GM19397 (cell line): ENCODE measurements around the gene PLA2G4F.

Experiments used
- ATAC-seq: cut with Tn5 transposase; IDR thresholded peaks from one replicate; pipeline ENCODE4 v1.9.1; 2021; ENCODE audit warnings: mild to moderate bottlenecking, moderate library complexity; ENCODE audit not compliant: unreplicated experiment

The PLA2G4F gene

DNA sequence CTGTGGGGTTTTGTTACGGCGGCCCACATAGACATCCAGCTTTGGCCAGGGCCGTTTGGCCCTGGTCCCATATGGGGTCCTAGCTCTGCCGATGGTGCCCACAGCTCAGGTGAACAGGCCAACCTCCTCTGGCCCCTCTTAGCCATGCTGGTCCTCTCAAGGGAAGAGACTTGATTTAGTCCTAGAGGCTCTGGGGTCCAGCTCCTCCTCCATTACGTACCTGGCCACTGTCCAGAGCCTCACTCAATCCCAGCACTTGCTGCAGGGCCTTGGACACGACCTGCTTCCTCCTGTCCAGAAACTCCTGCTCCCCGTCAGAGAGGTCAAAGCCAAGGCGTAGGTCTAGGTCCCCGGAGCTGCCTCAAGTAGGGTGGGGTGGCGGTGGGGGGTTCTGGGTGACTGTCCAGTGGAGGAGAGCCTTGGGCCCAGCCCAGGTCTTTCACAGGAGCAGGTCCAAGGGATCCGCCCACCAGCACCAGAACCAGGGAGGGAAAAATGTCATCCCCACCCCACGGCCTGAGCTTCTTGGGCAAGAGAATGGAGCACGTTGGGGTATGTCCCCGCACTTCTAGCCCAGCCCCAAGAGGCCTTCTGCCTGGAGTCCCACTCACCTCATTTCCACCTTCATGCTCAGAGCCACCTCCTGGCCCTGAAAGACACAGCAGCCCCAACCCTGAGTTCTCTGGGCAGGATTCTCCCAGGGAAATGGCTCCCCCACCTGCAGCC, 6.8 kb downstream of the PLA2G4F start:
- no peak for ATAC-seq

DNA sequence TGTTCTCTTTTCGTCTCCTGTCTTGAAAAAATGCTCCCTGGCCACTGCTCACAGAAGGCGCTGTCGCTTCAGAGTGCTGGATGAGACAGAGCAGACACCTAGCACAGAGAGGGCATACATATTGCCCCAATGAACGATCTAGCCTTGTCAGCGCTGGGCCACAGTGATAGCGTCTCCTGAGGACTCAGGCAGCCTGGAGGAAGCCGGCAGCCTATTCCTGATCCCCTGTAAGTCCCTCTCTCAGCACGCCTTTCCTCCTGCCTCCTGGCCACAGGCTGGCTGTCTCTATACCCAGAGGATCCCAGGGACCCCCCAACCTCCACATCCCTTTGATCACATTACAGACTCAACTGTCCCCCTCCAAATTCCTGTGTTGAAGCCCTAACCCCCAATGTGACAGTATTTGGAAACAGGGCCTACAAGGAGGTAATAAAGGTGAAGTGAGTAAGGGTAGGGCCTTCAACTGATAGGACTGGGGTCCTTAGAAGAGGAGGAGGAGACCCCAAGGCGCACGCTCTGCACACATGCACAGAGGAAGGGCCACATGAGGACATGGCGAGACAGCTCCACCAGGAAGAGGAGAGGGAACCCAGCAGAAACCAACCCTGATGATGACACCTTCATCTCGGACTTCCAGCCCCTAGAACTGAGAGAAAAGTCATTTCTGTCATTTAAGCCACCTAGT, 7.5 kb downstream of the PLA2G4F start:
- no peak for ATAC-seq

DNA sequence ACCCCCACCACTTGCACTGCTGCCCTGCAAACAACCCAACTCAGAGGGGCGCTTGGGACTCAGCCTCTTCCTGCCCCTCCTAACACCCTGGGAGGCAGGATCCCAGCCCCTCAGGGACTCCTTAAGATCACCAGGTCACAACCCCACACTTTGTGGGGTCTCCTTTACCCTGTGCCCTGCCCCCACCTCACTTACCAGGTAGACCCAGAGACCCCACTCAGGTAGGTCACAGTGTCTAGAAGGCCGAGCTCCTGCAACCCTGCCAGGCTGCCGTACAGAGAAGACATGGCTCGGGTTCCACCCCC, 9.1 kb downstream of the PLA2G4F start:
- no peak for ATAC-seq

DNA sequence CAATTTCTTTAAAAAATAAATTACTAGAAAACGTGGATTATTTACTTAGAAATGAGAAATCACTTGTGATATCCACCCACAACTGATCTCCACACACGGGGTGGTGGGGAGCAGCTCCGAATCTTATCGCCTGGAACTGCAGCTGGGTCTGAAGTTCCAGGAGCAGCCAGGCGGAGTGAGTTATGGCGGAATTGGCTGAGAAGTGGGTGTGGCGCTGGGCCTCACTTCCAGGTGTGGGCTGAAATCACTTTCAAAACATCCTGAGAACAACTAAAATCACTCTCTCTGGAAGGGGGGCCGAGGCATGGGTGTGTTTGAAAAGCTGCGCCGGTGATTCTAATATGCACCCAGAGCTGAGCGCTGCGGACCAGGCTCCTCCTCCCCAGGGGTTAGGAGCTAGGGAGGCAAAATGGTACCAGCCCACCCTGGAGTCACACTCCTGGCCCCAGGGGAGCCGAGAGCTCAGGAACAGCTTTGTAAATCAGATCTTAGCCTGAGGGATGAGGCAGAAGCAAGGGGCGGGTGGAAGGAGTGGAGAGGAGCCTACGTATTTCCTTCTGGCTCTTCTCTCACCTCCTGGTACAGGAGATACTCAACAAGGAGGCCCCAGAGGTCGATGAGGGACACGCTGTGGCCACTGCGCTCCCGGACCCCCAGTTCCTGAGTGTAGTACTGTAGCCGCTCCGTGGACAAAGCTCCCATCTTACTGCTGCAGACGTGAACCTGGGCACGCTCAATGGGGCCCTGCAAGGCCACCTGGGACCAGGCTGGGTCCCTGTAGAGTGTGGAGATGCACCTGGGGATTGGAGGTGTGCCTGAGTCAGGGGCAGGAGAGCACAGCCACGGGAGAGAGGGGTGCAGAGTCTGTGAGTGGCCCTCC, 9.6 kb downstream of the PLA2G4F start:
- no peak for ATAC-seq

DNA sequence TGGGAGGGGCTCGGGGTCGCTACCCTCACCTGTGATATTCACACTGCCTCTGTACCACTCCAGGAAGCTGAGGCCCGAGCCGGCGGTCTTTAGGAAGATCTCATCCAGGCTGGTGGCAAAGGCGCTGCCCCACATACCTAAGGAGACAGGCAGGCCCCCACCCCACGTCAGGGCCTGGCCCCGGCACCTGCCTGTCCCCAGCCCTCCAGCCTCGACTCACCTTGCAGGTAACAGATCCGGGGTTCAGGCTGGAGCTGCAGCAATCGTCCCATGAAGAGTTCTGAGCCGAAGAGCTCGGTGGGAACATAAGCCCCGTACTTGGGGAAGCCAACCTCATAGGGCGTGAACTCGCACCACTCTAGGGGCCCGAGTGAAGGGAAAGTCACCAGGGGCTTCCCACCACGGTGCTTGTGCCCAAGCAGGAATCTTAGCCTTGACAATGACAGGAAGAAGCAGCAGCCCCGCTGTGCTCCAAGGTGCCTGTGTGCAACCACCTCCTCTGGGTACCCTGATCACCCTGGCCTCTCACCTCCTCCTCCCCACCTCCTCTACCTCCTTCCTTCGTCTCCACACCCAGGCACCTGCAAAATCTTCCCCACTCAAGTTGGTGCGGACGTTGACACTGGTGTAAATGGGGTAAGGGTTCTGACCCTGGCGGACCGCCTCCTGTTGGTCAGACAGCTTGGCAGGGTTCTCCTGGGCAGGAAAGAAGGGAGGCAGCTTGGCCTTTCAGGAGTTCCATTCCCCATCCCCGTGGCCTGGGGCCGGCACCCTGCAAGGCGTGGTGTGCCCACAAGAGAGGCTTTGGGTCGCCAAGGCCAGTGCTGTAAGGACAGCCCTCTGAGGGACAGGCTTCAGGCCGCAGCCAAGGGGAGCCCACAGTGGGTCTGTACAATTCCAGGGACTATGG, 10.6 kb downstream of the PLA2G4F start:
- no peak for ATAC-seq

DNA sequence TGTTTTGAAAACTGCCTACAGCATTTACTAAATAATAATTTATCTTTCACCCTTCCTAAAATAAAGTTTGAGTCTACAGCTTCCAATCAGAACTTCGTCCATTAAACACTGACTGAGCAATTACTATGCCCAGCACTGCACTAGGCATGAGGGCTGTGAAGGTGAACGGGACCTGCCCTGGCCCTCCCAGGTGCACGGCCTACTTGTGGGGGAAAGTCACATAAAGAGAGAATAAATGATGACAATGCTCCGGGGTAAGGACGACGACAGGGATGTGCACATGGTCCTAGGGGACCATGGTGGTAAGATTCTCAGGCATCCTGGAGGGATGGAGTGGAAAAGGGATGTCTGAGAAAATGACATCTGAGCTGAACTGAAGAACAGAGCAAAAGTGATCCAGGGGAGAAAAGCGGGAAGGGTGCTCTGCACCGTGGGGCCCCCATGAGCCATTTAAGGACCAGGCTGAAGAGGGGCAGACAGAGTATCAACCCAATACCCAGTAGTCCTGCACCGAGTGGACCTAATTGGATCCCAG, 11.5 kb downstream of the PLA2G4F start:
- no peak for ATAC-seq

DNA sequence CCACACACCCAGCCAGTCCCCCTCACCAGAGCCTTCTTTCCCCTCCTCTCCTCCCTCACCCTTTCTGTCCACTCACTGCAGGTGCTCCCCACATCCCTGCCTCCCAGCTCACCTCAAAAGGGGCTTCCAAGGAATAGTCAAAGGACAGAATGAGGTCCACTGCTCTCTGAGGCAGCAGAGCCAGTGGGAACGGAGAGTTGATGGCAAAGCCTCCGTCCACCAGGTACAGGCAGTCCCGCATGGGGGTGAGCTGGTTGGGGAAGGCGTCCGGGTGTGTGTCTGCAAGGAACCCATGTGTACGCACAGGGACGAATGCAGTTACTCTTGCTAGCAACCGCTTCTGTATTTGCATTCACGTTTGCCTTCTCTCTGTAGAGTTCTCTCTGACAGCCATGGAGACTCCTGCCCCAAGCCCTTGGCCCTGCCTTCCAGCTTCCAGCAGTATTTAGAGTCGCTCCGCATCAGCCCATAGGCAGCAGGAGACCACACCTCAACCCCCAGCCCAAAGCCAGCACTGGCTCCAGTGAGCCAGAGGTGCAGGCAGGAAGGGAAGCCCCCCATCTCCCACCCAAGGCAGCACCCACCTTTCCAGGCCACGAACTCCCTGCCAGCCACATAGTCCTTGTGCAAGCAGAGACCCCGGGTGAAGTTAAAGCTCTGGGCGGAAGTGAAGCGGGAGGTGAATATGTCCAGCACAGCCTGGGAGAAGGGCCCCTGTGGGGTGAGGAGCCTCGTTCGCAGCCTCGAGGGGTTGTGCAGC, 12.4 kb downstream of the PLA2G4F start:
- no peak for ATAC-seq

DNA sequence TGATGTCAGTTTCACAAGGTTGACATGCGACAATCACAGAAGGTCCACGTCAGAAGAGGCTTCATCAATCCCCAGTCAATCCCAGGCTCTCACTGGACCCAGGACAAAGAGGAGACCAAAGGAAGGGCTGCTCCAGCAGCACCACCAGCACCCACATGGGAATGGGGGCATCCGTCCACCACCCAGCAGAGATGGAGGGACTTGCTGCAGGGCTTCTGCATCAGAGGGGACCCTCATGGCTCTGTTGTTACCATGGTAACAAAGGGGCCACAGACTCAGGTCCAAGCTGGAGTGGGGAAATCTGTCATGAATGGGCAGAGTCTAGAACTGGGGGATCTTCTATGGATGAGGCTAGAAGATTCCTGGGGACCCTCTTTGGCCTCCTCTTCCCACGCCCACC, 13.1 kb downstream of the PLA2G4F start:
- no peak for ATAC-seq

DNA sequence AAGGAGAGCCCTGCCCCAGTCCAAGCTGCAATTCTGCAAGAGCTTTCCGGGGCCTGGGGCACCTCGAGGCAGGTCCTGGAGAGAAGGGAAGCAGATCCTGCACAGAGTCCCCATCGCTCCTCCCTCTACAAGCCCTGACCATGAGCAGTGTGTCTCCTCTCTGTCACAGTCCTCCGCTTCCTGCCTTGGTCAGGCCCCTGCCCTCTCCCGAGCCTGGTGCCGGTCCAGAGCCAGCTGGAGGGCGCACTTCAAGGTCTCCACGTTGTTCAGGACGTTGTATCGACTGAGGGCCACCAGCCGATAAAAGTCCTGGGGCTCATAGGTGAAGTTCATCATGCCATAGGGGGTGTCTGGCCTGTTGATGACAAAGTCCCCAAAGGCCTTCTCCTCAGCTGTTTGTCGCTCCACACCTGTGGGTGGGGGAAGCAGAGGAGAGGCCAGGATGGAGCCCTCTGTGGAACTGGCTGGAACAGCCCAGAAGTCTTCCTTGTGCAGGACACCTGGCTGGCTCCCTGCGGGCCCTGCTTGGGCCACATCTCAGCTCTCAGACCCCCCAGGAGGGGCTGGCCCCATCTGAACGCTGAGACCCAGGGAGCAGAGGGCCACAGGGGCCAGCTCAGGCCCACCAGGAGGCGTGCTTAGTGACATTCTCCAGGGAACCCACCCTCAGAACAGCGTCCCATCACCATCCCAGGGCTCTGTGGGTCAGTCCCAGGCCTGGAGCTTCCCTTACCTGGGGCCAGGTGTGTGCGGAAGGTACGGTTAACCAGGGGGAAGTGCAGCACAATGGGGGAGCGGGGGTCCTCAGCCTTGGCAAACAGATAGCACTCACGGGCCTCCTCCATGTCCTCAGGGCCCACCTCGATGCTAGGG, 14.4 kb downstream of the PLA2G4F start:
- ATAC-seq = no peak

DNA sequence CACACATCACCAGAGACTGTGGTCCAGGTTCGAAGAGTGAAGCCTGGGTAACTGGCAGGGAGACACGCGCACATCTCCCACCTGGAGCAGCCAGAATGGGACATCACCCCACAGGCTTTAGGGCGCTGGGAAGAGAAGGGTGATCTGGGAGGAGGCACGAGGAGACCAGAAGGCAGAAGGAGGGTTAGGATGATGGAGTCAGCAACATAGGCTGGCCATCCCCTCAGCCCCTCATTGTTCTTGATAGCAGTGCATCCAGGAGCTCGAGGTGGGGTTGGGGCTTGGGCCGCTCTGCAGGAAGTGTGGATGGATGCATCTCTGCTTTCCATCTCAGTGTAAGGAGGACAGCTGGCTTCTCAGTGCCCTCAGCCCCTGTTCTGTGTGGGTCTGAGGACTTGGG, 15.2 kb downstream of the PLA2G4F start:
- no peak for ATAC-seq

DNA sequence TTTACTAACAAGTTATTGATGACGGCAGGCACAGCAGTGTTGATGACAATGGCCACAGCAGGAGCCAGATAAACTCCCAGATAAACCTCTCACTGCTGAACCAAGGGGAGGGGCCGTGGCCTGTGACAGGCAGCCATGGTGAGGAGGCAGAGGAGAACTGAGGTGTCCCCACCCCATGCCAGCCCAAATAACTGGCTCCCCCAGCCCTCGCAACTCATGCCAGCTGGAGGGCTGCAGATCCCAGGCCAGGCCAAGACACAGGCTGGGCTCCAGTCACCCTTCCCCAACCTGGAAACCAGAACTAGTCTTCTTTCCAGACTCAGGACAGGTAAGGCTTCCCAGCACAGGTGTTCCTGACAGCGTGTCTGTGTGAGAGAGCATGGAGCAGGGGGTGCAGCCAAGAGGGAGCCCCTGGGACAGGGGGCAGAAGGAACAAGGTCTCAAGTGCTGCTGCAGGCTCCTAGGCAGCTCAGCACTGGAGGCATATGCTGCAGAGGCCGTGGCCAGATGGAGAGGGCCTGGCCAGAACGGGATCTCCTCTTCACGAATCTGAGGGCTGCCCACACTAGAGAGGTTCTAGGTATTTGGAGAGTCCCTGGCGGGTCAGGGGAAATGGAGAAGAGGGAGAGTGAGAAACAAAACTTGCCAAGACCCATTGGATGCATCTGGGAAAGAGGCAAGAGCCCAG, 15.9 kb downstream of the PLA2G4F start:
- ATAC-seq = no peak

DNA sequence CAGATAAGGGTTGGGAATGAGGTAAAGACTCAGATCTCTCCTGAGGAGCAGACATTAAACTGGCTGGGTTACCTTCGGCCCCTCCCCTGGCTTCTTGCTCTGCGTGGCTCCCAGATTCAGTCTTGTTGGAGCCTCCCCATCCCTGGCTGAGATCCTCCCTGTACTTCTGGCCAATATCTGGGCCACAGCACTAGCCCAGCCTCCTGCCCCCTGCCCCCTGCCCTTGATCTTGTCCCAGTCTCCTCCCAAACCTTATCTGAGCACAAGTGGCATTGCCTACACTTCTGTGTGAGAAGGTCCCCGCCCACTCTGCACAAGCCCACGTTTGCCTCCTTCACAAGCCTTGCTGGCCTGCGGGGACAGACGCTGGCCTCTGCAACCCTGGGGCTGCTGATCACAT, 16.8 kb downstream of the PLA2G4F start:
- ATAC-seq = no peak

DNA sequence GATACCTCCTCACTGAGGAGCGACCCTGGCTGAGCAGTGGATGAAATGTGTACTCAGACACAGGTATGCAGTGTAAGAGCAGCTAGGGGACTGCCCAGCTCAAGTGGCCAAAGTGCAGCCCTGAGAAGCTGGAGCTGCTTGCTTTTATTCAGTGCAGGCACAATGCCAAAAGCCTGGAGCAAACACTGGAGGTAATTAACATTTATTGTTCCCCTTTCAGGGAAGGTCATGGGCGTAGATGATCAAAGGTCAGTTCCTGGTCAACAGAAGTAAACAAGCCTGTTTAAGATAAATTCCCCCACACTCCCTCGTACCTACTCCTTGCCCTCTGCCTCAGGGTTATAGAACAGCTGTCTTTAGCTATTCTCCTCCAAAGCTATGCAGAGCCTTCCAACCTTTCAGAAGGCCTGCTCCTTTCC, 17.5 kb downstream of the PLA2G4F start:
- no peak for ATAC-seq

DNA sequence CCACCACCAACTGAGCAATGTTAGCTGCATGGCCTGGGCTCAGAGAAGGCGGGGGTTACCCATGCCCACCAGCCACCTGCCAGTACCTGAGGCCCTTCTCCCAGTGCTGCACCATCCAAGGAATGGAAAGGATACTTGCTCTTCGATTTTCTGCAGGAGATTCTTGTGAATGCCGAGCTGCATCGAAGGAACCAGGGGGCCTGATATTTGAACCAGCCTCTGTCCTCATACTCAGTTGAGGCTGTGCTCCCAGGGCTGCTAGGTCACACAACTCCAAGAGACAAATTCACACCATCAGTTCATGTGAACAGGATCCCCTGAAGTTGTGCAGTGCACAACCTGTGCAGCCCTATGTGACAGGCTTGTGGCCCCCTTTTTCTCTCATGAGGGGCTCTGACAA, 18.0 kb downstream of the PLA2G4F start:
- ATAC-seq = no peak

DNA sequence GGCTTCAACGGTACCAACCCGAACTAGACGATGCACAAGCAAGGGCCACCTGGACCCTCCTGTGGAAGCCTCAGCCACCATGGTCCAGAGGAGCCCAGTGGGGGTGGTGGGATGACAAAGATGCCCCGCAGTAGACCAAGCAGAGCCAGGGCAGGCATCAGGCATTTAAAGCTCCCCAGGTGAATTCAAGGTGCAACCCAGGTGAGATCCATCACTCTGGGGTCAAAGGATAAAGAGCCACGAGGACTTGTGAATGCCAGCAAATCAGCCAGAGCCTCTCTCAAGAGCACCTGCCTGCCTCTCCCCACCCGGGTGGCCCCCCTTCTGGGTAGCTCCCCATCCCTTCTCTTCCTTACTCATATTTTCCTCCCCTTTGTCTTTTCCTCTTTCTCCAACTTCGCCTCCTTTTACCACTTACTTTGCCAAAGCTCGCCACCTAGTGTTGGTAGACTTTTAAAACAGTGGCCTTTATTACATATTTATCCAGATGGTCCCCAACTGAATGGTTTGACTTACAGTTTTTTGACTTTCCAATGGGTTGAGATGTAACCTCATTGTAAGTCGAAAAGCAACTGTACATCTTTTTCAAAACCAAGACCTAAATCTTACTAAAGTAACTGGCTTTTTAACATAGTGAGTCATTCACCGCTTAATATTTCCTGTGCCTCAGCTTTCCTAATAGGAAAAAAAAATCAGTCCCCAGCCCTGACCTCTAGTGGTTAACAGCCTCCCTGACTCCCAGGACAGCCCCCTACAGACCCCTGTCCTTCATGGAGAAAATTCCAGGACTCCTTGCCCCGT, 18.8 kb downstream of the PLA2G4F start:
- no peak for ATAC-seq

DNA sequence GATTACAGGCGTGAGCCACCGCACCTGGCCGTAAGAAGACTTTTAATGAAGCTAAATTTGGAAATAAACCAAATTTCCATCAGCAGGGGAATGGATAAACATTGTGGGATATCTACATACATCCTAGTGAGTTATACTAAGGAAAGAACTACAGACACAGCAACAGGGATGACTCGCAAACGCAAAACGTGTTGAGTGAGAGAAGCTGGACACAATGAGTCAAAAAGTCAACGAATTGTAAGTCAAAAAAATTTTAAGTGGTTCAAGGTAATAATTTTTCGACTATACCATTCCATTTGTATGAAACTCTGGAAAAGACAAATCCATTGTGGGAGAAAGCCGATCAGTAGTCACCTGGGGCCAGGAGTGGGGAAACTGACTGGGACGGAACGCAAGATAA, 19.9 kb downstream of the PLA2G4F start:
- no peak for ATAC-seq

DNA sequence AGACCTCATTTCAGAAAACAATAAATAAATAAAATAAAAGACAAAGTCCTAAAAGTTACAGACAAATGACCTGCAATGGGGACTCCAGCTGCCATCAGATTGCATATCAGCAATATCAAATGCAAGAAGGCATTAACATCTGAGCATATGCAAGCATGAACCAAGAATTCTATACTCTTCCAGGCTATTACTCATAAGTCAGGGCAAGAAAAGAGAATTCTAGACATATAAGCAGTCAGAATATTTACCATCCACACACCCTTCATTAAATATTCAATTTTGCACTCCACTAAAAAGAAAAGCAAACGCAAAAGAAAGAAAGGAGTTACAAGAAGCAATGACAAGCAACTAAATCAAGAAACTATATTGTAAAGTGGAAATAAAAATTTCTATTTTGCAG, 21.1 kb downstream of the PLA2G4F start:
- ATAC-seq = no peak
